ENCODE data around the gene COL18A1. TPM values are rescaled to one million over a fixed set of nuclear protein-coding genes. Genes with fewer than 3 reads are reported as not detected.

Gene COL18A1
- total and polyA plus RNA-seq, 9 of the 15 experiments (the other 6 are each of a cell fraction or from before 2014, with no cell fraction given) = 0.14 to 16.4 (median 2.0) TPM

DNA sequence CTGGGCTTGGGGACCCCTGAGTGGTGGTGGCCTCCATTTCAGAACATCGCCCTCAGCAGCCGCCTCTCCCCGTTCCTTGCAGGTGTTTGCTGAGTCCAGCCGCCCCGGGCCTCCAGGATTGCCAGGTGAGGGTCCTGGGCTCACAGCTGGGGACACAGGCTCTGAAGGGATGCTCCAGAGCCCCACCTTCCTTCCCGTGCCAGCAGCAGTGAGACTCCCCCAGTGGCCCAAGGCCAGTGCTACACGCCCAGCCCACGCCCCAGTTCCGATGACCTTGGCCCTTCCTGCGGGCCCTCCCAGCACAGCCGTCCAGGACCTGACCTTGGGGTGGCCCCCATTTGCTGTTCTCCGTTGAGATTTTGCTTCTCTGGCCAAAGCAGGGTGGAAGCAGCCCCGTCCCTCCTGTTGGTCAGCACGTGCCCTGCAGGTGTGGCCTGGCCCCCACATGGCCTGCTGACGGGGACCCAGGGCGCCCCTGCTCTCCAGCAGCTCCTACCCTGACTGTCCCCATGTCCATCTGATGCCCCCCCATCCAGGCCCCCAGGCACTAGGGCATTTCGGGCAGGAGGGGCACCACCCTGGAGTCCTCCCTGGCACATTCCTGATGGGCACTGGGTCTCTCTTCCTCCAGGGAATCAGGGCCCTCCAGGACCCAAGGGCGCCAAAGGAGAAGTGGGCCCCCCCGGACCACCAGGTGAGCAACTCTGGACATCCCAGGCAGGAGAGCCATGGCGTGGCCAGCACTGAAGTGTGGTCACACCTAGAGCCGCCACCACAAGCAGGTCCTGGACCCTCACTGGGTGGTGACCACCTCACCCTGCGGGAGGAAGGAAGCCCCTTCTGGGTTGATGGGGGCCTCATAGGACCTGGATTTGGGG is 92.2 kb downstream of the COL18A1 start:
- 54% methylated on average over 22 of the region's 22 CpGs for WGBS (ENCODE audit: insufficient coverage, low coverage, missing lambda C conversion rate)
- Histone ChIP-seq H3K9me1 (ENCODE audit: control insufficient read depth, insufficient read depth, low read length) (peaks cover 2% of the 10 kb centered on the region), H3K27me3 (ENCODE audit: control insufficient read depth in 2 of 2, insufficient read depth in 2 of 2, low read length in 2 of 2) (no peaks in the 10 kb centered on the region), H3K4me2 (ENCODE audit: insufficient read depth, low read length) (no peak overlapping the region), H2AFZ (ENCODE audit: low read depth, low read length) (no peak overlapping the region), H3K4me1 (replicated peaks in 1 of 2; ENCODE audit: control insufficient read depth in 2 of 2, insufficient read depth in 2 of 2, low read length in 2 of 2) (peaks cover 0 to 29% of the 10 kb centered on the region in 2 experiments; a peak in 2 of 5 replicates), H3K27ac (ENCODE audit: extremely low read depth, low read depth, low read length) (no peak overlapping the region), H4K20me1 (replicated peaks; ENCODE audit: control insufficient read depth, insufficient read depth, low read length) (0 out of 2 replicates have a peak, but pooled peaks cover 4% of the 10 kb centered on the region), H3K4me3 (no peak overlapping the region), H3K79me2 (ENCODE audit: control insufficient read depth, insufficient read depth, low read length) (no peaks in the 10 kb centered on the region), H3K9me3 (replicated peaks; ENCODE audit: control insufficient read depth, insufficient read depth, low read depth, low read length) (no peaks in the 10 kb centered on the region; the same call in 1 of the 2 replicates), H3K36me3 (ENCODE audit: control insufficient read depth, insufficient read depth, low read length) (0 out of 3 replicates have a peak, but pooled peaks cover 4% of the 10 kb centered on the region), H3K9ac (ENCODE audit: insufficient read depth in 1 of 2, low read depth in 2 of 2, low read length in 2 of 2) (peak overlapping the region in 1 of 2 experiments; percentile 58; a peak in 1 of 4 replicates)
- ATAC-seq (no peak), FAIRE-seq (no peak), DNase-seq (ENCODE audit: extremely low read depth in 1 of 4, low spot score in 3 of 4) (no peak)
- ChIA-PET CTCF (ENCODE audit: low intra/inter-chr PET ratio) (no interaction called here), POLR2A (no interaction called here)
- intact Hi-C loops (cut with micrococcal nuclease) = no loop called here
- BruUV-seq (replicated peaks) = no TSS peak
- in situ Hi-C loops (cut with MboI) = no loop called here
- TF ChIP-seq NR2F6 (CRISPR knock-in tag; IDR thresholded peaks at IDR 0.05) = no peak
- TF ChIP-seq ZFP30 (CRISPR knock-in tag; IDR thresholded peaks at IDR 0.05; ENCODE audit: borderline replicate concordance) = no peak
- TF ChIP-seq CBFA2T2 (conservative IDR thresholded peaks at IDR 0.05) = no peak
- no peak for TF ChIP-seq ZNF311 (CRISPR knock-in tag; IDR thresholded peaks at IDR 0.05)
- no peak for TF ChIP-seq TRIM28 (IDR thresholded peaks at IDR 0.05)
- TF ChIP-seq E2F1 (CRISPR knock-in tag; IDR thresholded peaks at IDR 0.05) = no peak
- no peak for TF ChIP-seq SRSF1 (IDR thresholded peaks at IDR 0.05; ENCODE audit: low read depth, low read length)
- TF ChIP-seq ESRRB (CRISPR knock-in tag; IDR thresholded peaks at IDR 0.05; ENCODE audit: borderline replicate concordance) = no peak
- TF ChIP-seq RBM25 (IDR thresholded peaks at IDR 0.05; ENCODE audit: low read depth, low read length, severe bottlenecking) = no peak
- no peak for TF ChIP-seq ZNF140 (CRISPR knock-in tag; IDR thresholded peaks at IDR 0.05)
- no peak for TF ChIP-seq ZKSCAN3 (CRISPR knock-in tag; IDR thresholded peaks at IDR 0.05)
- no peak for TF ChIP-seq EP400 (IDR thresholded peaks at IDR 0.05)
- no peak for TF ChIP-seq NFRKB (IDR thresholded peaks at IDR 0.05; ENCODE audit: low read depth)
- no peak for TF ChIP-seq POLR2H (tag; IDR thresholded peaks at IDR 0.05; ENCODE audit: low read depth)
- no peak for TF ChIP-seq MEF2A (IDR thresholded peaks at IDR 0.05; ENCODE audit: control insufficient read depth, low read depth, low read length)
- no peak for TF ChIP-seq SIN3A (IDR thresholded peaks at IDR 0.05; ENCODE audit: borderline replicate concordance in 2 of 2, control insufficient read depth in 1 of 2, low read depth in 2 of 2, low read length in 2 of 2)
- TF ChIP-seq RBM14 (IDR thresholded peaks at IDR 0.05; ENCODE audit: borderline replicate concordance, insufficient read depth, low read depth, low read length) = no peak
